ENCODE measurements around the gene OPCML. TPM values are rescaled to one million over a fixed set of nuclear protein-coding genes. Genes with fewer than 3 reads are reported as not detected.

OPCML gene
- total and polyA plus RNA-seq, 2 of the 13 experiments (the other 11 are each of a cell fraction or from before 2014, with no cell fraction given): not detected

DNA sequence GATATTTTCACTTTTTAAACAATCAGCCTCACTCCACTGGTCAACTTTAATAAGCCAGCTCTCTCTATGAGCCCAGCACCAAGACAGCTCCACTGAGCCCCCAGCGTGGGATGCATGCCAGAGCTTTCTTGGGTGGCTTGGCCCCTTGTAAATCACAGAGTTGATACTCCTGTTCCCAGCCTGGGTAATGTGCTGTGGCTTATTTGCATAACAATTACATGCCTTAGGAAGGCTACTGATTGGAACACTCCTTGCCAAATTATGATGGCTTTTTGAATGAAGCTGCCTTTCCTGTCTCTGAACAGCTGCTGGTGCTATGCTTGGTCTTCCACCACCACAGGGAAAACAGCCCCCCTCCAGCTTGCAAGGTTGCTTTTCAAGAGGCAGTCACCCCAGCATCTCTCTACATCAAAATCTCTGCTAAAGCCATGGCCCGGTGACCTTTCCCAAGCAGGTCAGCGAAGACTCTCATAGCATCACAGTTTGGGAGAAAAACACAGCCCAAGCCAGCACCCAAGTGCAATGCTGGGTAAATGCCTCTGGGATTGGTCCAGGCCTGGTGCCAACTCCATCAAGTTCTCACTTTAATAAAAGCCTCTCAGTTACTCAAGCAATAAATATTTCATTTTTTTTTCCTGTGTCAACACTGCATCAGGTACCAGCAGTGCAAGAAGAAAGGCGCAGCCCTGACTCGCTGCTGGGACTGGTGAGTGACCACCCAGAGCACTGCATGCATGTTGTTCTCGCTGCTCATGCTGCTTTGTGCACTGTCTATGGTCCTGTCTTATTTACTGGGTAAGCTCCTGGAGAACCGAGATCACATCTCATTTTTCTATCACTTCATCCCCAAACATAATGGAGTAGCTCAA lies 549.3 kb downstream of the OPCML start:
- Histone ChIP-seq H3K36me3 (replicated peaks in 1 of 2; ENCODE audit: control insufficient read depth in 1 of 2, insufficient read depth in 2 of 2, low read length in 2 of 2) (no peaks in the 10 kb centered on the region), H3K9ac (ENCODE audit: insufficient read depth, low read depth, low read length) (no peak overlapping the region), H3K4me1 (ENCODE audit: insufficient read depth, low read length) (peaks cover 10% of the 10 kb centered on the region), H3K27ac (ENCODE audit: extremely low read length, insufficient read depth, low read length) (no peak overlapping the region), H4K20me1 (ENCODE audit: insufficient read depth, low read length) (no peaks in the 10 kb centered on the region), H3K79me2 (ENCODE audit: insufficient read depth, low read length) (no peaks in the 10 kb centered on the region), H3K9me3 (ENCODE audit: low read length) (no peaks in the 10 kb centered on the region), H3K27me3 (ENCODE audit: control insufficient read depth in 1 of 2, insufficient read depth in 2 of 2, low read length in 2 of 2) (no peaks in the 10 kb centered on the region; a peak in 1 of 5 replicates), H2AFZ (ENCODE audit: low read length) (no peak overlapping the region), H3K4me2 (ENCODE audit: low read depth, low read length) (no peak overlapping the region), H3K4me3 (replicated peaks in 1 of 3; ENCODE audit: insufficient read depth in 1 of 3, low read depth in 2 of 3, low read length in 3 of 3) (no peak overlapping the region)
- intact Hi-C loops (cut with micrococcal nuclease; ENCODE audit: unreplicated experiment): no loop called here
- DNase-seq (ENCODE audit: low spot score) (no peak), ATAC-seq (no peak), FAIRE-seq (no peak)
- POLR2A ChIA-PET: no interaction called here
- CTCF ChIA-PET (ENCODE audit: low intra/inter-chr PET ratio, low total read pairs): no interaction called here
- TF ChIP-seq ZZZ3 (CRISPR knock-in tag; IDR thresholded peaks at IDR 0.05; ENCODE audit: borderline replicate concordance) (no peak), ZNF678 (CRISPR knock-in tag; IDR thresholded peaks at IDR 0.05) (no peak), TBP (CRISPR knock-in tag; IDR thresholded peaks at IDR 0.05) (no peak), ZNF564 (CRISPR knock-in tag; IDR thresholded peaks at IDR 0.05) (no peak), ZNF335 (CRISPR knock-in tag; IDR thresholded peaks at IDR 0.05) (no peak), PCBP2 (optimal IDR thresholded peaks at IDR 0.05; ENCODE audit: low read depth, low read length, poor library complexity, severe bottlenecking) (no peak), ZNF724P (CRISPR knock-in tag; IDR thresholded peaks at IDR 0.05; ENCODE audit: borderline replicate concordance) (no peak), POLR2A (IDR thresholded peaks at IDR 0.05; ENCODE audit: insufficient read depth in 1 of 2, low read depth in 2 of 2, low read length in 2 of 2) (no peak), EZH2 (conservative IDR thresholded peaks at IDR 0.05; ENCODE audit: low read depth, low read length) (no peak), SETDB1 (CRISPR knock-in tag; IDR thresholded peaks at IDR 0.05; ENCODE audit: borderline replicate concordance) (no peak), AHR (CRISPR knock-in tag; IDR thresholded peaks at IDR 0.05) (no peak), ZNF143 (CRISPR knock-in tag; IDR thresholded peaks at IDR 0.05) (no peak), EEA1 (CRISPR knock-in tag; IDR thresholded peaks at IDR 0.05; ENCODE audit: borderline replicate concordance) (no peak), ZNF468 (CRISPR knock-in tag; IDR thresholded peaks at IDR 0.05) (no peak), ARNT2 (CRISPR knock-in tag; IDR thresholded peaks at IDR 0.05; ENCODE audit: low read depth) (no peak)
- TF ChIP-seq, protein P1, sequence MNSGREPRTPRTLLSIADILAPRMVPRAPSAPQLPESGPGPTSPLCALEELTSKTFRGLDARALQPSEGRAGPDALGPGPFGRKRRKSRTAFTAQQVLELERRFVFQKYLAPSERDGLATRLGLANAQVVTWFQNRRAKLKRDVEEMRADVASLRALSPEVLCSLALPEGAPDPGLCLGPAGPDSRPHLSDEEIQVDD (CRISPR knock-in tag; IDR thresholded peaks at IDR 0.05; ENCODE audit: borderline replicate concordance): no peak
- TF ChIP-seq, protein P2, sequence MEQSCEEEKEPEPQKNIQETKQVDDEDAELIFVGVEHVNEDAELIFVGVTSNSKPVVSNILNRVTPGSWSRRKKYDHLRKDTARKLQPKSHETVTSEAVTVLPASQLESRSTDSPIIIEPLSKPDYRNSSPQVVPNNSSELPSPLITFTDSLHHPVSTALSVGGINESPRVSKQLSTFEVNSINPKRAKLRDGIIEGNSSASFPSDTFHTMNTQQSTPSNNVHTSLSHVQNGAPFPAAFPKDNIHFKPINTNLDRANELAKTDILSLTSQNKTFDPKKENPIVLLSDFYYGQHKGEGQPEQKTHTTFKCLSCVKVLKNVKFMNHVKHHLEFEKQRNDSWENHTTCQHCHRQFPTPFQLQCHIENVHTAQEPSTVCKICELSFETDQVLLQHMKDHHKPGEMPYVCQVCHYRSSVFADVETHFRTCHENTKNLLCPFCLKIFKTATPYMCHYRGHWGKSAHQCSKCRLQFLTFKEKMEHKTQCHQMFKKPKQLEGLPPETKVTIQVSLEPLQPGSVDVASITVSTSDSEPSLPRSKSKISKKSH (CRISPR knock-in tag; IDR thresholded peaks at IDR 0.05; ENCODE audit: borderline replicate concordance): no peak
- in situ Hi-C loops (cut with HindIII; ENCODE audit: extremely low pct_ligation_motif_present, low pct_unique_long_range_greater_than_20kb): no loop called here
- 1% methylated on average over 7 of the region's 7 CpGs for WGBS (ENCODE audit: low lambda C conversion rate)
- BruUV-seq (replicated peaks): no TSS peak

Data from HepG2 (cell line).